HG03342 (cell line): ENCODE measurements around the gene FGF10.

ENCODE experiments used
- ATAC-seq: cut with Tn5 transposase; IDR thresholded peaks from one replicate; pipeline ENCODE4 v1.9.1; 2021; ENCODE audit warnings: mild to moderate bottlenecking, moderate library complexity; ENCODE audit not compliant: unreplicated experiment

The FGF10 gene

DNA sequence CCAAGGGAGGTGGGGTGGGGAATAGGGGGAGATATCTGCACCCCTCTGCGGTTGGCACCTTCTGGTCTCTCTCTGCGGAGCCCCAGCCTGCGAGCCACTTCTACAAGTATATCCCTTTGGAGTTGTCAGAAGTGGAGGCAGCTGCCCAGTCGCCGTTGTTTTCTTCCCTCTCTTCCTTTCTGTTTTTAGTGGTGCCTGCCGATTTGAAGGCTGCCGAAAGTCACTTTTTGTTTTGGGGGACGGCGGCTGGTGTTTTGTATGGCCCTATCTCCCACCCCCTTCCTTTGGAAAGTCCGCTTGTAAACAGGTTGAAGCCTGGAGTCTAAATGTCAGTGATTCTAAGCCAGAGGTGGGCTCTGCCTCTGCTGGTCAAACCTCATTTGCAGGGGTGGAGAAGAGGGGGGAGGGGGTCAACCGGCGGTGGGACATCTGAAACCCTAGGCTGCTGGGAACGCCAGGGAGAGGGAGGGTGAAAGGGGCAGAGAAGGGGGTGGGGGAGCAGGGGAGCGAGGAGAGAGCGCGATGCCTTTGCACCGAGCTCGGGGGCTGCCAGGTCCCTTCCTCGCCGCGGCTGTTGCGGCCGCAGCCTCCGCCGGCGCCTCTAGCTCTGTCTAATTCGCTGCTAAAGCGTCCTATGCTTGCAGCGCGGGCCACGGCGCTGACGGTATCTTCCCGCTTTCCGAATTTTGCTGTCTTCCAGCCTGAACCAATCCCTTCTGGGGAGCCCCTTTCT, at the start of gene FGF10:
FGF10 (minus strand) TSS at position 331 of the 733 bp plus-strand sequence. CDS start 738 bp downstream, outside the sequence.
- no peak for ATAC-seq

DNA sequence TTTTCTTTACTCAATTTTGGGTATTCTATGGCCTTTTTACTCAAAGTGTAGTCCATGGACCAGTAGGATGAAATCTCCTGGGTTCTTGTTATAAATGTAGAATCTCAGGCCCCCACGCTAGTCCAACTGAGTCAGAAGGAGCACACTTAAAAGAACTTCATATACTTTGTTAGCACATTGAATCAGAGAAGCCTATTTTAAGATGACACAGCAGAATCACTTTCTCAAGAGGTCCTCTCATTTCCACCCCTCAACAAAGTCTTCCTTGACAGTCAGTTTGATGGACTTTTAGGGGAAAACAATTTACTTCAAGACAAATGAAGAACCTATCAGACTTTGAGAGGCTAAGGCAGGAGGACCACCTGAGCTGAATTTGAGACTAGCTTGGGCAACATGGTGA, 37.7 kb upstream of the FGF10 start:
- no peak for ATAC-seq

DNA sequence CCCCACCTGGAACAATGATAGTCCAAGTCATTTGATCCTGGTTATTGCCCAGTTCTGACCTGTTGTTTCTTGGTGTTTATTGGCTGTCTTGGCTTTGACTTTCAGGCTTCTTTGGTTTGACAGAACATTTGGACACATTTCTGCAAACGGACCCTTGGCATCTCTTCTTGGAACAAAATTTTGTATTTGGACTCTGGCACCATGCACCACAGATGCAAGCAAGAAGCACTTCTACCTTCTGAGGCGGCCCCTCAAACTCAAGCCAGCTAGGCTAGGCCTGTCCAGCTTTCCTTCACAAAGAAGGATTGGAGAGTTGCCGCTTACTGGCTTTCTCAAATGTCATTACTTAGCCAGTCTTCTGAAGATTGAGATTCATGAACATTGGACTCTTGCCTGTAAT, 23.1 kb upstream of the FGF10 start:
- ATAC-seq: no peak

DNA sequence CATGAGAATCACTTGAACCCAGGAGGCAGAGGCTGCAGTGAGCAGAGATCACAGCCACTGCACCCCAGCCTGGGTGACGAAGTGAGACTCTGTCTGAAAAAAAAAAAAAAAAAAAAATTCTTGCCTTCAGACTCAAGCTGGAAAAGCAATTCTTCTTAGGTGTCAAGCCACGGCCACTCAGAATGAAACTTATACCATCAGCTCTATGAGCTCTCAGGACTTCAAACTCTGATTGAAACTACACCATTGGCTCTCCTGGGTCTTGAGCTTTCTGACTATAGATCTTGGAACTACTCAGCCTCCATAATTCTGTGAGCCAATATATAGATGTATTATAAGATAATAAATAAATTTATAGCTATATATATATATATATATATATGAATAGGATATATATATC, 12.9 kb upstream of the FGF10 start:
- ATAC-seq: no peak

DNA sequence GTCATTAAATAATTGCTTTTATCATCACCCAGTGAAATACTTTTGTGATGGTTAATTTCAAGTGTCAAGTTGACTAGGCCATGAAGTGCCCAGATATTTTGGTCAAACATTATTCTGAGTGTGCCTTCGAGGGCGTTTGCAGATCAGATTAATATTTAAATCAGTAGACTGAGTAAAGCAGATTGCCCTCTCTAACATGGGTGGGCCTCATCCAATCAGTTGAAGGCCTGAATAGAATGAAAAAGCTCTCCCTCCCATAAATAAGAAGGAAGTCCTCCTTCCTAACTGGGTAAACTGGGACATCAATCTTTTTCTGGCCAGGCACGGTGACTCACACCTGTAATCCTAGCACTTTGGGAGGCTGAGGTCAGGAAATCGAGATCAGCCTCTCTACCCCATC, 12.4 kb upstream of the FGF10 start:
- ATAC-seq: no peak

DNA sequence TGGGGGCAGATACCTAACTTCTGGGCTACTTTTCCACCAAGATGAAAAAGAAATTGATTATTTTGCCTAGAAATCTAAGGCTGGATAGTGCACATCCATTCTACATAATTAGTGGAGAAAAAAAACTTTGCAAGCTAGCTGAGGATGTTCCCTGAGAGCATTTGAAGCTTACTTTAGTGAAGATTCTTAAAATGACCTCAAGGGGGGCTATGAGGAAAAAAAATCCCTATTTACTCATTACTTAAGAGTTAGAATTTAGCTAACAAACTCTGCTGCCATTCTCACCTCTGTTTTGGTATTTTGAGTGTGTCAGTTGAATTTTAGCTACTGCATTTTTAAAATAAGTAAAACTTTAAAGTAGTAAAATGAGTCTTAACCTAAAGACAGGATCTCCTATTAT, 9.2 kb upstream of the FGF10 start:
- ATAC-seq: no peak

DNA sequence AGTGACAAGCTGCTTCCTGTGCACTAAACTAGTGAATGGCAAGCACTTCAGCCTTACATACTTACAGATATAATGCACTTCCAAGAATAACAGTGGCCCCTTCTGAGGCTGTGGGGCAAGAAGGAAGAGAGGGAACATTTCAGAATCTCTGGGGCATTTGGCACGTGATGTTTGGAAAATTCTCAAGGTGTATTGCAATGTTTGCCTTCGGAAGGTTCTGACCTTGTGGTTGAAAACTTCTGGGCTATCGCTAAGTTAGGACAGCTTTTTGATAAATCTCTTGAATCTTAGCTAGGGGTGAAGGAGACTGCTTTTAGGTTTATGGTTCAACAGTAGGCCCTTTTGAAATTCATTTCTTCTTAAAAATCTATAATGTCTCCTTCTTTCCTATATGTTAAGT, 7.1 kb upstream of the FGF10 start:
- ATAC-seq: no peak

DNA sequence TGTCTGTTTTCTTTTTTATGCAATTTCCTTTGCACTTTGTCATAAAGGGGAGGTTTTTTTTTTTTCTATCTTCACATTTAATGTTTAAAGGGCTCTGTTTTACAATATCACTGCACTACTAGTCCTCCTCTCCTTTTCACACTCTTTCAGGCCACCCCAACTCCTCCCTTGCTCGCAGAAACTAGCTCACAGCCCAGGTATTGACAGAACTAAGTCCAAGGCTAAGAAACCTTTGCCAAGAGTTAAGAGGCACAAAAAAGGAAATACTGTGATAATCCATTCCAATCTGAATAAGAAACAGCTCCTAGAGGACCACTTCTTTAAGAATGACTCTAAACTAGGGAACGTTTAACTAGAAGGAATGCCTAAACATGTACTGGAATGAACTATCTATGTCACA, 1.1 kb upstream of the FGF10 start:
- no peak for ATAC-seq

DNA sequence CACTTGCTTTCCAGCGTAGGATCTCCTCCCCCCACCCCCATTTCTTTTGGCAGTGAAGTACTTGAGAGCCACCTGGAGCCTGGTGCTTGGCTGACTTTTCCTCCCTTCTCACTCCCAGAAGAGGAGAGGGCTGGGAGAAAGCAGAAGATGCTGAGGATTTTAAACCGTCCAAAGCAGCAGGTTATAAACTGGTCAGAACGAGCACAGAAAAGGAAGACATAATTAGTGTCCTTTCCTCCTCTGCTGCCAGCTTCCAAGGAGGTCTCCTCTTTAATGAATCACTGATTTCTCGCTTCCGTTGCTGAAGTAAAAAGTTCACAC, 563 bp upstream of the FGF10 start:
- no peak for ATAC-seq

DNA sequence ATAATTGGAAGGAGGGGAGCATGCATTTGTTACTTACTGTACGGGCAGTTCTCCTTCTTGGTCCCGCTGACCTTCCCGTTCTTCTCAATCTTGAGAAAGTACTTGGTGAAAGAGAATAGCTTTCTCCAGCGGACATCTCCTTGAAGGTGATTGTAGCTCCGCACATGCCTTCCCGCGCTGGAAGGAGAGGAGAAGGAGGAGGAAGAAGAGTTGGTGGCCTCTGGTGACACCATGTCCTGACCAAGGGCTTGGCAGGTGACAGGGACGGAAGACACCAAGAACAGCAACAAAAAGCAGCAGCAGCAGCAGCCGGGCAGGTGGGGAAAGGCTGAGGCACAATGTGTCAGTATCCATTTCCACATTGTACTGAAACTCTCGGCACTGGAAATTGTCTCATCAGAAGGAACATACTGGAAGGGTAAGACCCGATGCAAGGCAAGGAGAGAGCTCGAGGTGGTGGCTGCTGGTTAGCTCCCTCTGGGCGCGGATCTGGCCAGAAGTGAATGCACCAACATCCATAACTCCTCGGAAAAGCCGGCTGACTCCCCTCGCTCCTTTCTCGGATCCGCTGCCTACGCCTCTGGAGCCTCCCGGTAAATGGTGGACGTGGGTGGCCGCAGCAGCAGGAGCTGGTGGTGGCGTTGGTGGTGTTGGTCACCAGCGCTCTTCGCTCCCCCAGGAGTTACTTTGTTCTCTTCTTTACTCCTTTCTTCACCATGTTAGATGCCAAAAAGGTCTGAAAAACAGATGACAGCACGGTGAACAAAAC, 715 bp downstream of the FGF10 start:
- ATAC-seq: no peak

DNA sequence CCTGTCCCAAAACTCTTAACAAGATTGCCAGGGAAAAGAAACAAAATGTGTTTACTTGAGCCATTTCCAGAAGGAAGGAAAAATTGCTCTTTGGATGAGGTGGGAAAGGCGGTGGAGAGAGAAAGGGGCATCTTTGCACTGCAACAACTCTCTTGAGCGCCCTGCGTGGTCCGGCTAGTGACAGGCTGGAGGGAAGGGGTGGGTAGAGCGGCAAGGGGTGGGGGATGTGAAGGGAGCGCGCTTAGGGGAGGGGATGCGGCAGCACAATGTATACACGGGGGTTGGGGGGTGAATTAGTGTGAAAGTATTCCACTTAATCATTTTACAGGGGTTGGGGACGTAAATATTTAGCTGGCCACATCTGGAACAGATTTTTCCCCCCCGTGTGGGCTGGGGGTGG, 1.3 kb downstream of the FGF10 start:
- no peak for ATAC-seq

DNA sequence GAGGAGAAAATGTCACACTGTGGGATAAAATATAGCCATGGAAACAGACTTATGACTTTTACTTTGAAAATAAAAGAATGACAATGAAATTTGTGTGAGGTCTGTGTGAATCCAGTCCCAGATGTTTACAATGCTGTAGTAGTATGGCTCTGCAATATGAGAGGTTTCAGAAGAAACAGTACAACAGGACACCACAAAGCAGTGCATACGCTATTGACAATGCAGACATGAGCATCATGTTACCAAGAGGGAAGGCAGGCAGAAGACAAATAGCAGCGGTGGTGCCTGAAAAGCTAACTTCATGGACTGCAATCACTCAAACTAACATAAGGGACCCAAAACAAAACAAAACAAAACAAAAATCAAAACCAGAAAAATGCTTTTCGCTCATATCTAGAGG, 1.8 kb downstream of the FGF10 start:
- no peak for ATAC-seq

DNA sequence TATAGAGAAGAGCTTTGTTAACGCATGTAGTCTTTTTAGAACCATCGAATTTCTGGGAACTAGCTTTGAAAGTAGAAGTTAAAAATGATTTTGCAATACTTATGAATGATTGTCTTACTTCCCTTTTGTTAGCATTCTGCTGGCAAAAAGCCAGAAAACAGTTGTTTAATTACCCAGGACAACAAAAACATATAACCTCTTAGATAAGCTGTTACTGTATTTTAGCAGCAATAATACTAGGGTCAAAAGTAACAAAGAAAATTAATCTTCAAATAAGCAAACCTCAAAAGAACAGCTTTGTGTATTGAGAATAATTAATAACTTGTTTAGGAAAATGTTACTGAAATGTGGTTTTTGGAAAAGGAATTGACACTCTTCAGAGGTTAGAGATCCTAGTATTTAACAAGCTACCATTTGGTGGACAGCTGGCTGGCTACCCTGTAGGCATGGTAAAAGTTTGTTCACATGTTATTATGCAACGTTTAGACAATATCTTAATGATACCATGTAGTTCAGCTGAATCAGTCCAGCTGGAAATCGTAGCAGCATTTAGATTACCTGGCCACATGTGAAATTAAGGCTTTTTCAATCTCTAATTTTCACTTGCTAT, 3.8 kb downstream of the FGF10 start:
- no peak for ATAC-seq

DNA sequence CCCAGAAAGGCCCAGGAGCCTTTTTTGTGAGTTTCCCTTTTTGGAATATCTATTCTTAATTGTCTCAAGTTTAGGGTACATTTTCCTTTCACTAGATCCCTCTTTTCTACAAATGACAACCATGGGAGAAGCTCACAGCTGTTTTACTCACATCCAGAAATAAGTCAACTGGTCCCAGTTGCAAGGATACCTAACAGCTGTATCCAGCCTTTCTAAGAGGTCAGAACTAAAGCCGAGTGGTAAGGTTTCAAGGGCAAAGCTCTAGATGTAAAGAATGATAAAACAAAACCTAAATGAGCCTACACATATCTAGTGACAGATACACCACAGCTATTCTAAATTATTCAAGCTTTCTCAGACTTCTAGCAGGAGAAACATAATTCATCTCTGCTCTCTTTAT, 4.4 kb downstream of the FGF10 start:
- no peak for ATAC-seq

DNA sequence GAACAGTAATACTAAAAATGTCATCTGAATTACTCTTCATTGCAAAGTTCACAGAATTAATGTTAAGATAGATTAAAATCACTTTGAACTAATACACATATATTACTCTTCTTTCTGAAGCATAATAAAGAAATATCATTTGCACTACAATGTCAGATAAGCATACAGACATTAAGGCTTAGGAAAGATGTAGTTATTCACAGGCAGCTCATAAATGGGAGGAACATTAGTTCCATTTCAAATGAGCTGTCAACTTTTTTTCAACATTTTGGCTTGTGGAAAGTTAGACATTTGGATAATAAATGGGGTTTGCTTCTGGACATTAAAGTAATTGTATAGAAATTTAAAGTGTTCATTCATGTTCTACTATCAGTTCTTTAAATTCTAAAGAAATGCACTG, 6.3 kb downstream of the FGF10 start:
- ATAC-seq: no peak

DNA sequence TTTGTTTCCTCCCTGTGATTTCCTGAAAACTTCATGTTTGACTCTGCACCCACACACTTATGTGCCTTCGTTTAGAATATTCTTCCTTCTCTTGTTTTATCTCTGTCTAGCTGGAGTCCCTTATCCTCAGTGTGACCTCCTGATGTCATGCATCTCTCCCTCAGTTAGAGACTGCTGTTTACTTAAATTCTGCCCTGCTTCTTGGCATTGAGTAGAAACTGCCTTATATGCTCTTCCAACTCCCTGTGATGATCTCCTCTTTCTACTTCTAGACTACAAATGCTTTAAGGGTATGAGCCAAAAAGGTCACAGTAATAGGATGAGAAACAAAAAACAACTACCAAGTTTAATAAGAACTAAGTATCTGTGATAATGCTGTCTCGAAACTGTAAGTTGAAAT, 12.2 kb downstream of the FGF10 start:
- no peak for ATAC-seq

DNA sequence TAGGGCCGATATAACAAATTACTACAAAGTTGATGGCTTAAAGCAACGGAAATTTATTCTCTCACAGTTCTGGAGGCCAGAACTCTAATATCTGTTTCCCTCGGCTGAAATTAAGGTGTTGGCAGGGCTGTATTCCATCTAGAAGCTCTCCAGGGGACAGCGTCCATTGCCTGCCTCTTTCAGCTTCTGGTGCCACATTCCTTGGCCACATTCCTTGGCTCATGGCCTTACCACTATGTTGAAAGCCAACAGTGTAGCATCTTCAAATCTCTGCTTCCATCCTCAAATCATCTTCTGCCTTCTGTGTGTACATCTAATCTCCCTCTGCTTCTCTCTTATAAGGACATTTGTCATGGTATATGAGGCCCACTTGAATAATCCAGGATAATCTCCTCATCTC, 17.2 kb downstream of the FGF10 start:
- ATAC-seq: no peak

DNA sequence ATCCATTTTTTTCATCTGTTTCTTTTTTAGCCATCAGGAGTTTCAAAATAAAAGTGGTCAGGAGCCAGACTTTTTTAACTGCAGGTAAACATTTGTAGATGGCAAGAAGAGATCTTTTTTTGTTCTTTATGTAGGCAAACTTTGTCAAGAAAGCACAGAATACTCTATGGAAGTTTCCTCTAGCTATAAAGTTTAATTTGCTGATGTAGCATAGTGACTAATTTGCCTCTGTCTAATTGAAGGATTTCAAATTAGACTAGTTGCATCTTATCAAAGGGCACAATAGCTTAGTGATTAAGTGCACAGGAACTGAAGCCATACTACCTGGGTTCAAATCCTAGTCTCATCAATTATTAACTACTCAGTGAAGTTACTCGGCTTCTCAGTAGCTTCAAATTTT, 22.0 kb downstream of the FGF10 start:
- no peak for ATAC-seq

DNA sequence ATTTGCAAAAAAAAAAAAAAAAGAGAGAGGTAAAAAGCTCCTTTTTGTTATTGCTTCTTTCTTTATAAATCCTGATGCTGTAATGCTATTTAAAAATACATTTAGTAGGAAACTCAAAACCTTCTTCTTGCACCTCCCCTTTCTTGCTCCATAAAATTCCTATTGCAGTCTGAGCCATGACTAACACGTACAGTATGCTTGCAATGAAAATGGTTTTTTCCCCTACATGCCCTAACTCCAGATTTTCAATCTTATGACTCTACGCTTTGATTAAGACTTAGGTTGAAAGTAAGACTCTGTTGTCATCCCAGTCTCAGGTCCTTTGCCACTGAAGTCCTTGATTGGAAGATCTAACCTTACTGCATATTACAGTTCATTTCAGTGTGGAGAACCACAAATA, 23.9 kb downstream of the FGF10 start:
- no peak for ATAC-seq

DNA sequence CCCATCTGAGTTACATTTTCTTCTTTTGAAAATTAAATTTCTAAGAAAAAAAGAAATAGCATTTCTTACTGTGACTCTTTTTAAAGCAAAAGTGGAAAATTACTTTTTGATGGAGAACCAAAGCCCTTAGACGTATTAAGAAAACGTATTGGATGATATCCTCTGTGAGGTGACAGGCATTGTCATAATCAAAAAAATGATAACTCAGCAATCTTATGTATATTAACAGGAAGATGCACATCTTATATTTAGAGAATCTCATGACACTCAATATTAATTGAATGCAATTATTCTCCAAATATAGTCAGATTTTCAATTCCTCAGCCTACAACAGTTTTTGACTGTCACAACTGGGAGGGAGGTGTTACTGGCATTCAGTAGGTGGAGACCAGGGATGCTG, 25.1 kb downstream of the FGF10 start:
- ATAC-seq: no peak

DNA sequence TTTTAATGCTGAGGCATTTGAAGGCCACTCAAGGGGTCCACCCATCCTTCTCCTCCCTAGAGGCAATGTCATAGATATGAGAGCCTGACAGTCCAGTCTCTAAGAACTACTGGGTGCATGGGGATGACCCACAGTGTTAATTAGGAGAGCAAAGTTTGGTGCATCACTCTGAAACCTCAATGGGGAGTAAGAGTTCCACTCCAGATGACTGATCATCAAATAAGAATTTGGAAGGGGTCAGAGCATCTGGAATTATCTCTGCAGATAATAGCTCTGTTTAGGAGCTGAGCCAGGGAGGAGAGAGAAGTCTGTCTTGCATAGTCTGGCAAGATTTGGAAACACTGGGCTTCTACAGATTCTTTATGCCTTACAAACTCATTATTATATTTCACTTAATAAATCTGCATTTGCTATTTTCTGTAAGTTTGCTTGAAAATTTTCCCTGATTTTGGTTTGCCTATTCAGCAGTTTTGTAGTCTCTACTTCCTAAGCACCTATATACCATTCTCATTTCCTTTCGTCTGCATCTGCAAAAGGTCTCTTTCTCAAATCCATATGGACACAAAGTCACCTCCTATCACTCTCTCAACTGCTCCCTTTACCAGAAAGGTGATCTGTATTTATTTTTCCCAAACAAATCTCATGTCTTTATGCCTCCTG, 27.7 kb downstream of the FGF10 start:
- ATAC-seq: no peak

DNA sequence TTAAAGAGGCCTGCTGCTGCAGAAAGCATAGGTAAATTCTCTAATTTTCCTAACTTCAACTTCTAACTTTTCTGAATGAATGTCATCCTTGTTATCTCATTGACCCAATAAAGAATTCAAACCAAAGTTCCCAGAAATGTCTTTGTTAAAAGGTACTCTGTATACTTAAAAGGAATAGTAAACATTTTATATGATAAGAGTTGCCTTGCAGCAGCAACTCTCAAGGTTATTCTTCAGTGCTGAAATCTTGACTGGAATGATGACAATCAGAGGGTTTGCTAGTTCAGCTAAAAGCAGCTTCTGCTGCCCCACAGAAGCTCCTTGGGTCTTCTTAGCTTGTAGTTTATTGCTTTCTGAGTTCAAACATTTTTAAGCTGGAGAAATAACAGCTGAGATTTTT, 28.3 kb downstream of the FGF10 start:
- ATAC-seq: no peak
